ENCODE measurements around the gene SLC44A1.

DNA sequence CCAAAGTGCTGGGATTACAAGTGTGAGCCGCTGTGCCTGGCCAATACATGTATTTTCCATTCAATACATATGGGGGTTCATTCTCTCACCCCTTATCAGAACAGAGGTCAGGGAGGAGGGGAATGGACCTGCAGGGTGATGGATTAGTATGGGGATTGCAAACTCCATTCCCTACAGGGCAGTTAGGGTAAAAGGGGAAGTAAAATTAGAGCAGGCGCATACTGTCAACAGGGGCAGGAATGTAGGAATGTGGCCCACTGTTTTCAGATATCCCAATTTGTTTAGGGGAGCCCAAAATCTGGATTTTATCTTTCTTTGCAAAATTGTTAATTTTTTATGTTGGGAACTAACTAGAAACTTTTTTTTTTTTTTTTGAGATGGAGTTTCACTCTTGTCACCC is 46.4 kb upstream of the SLC44A1 start:
- TF ChIP-seq EZH2 (IDR thresholded peaks at IDR 0.05; ENCODE audit: insufficient read depth, poor library complexity, severe bottlenecking) (no peak), EZH2phosphoT487 (IDR thresholded peaks at IDR 0.05; ENCODE audit: insufficient read depth, low read depth) (no peak)

All from GM23248 (cell line).